CD4-positive, alpha-beta T cell (primary cell): ENCODE data around the gene PKIG. TPM values are rescaled to one million over a fixed set of nuclear protein-coding genes. Genes with fewer than 3 reads are reported as not detected.

Experiments used
- ATAC-seq: fragments of 200-7000 bp; cut with Tn5 transposase; one replicate; pipeline ENCODE4 v1.10.0; 2022; ENCODE audit warnings: mild to moderate bottlenecking; ENCODE audit not compliant: poor library complexity
- CTCF ChIA-PET: fragments of 350-600 bp; sonication (Branson Sonifier 250); formaldehyde crosslinking; loops from one replicate; lab custom pipeline; 2021; ENCODE audit warnings: antibody characterized with exemption, inconsistent platforms; lab: Charles Lee
- POLR2A ChIA-PET: fragments of 350-600 bp; sonication (Branson Sonifier 250); formaldehyde crosslinking; loops from one replicate; lab custom pipeline; 2021; ENCODE audit warnings: antibody characterized with exemption, inconsistent platforms; lab: Charles Lee
- DNase-seq, 14 experiments: peaks; one replicate each; pipeline ENCODE4 v3.0.0-alpha.2; 2013 to 2020; ENCODE audit warnings: mixed read lengths in 2 of 14
- H3K27ac ChIP-seq, 2 donors: one replicate each; pipeline versions ENCODE4 v1.5.1 to v1.7.0; 2013; ENCODE audit warnings: low read length in 2 of 2, low read depth in 1 of 2, mild to moderate bottlenecking in 1 of 2
- H3K27me3 ChIP-seq, 2 experiments: 1 replicate in 1 of 2; 2 replicates in 1 of 2; pipeline versions ENCODE4 v1.6.1 to v1.7.0; 2013; ENCODE audit warnings: low read length in 2 of 2, control low read depth in 1 of 2, mild to moderate bottlenecking in 1 of 2, moderate library complexity in 1 of 2; ENCODE audit not compliant: insufficient read depth in 2 of 2, control insufficient read depth in 1 of 2
- H3K36me3 ChIP-seq: one replicate; pipeline ENCODE4 v1.6.1; 2013; ENCODE audit warnings: low read length, control low read depth; ENCODE audit not compliant: insufficient read depth
- H3K4me1 ChIP-seq: one replicate; pipeline ENCODE4 v1.6.1; 2013; ENCODE audit warnings: low read length, control low read depth; ENCODE audit not compliant: insufficient read depth
- H3K4me3 ChIP-seq: one replicate; pipeline ENCODE4 v1.5.1; 2013; ENCODE audit warnings: mild to moderate bottlenecking, low read length, moderate library complexity
- H3K9me3 ChIP-seq, 2 experiments: 1 replicate in 1 of 2; 2 replicates in 1 of 2; pipeline versions ENCODE4 v1.6.1 to v1.7.0; 2013; ENCODE audit warnings: low read length in 2 of 2, mild to moderate bottlenecking in 2 of 2, control low read depth in 1 of 2, moderate library complexity in 1 of 2; ENCODE audit not compliant: control insufficient read depth in 1 of 2, insufficient read depth in 1 of 2
- H3K27ac Mint-ChIP-seq: one replicate; pipeline ENCODE4 v1.8.0; 2020; ENCODE audit warnings: mixed read lengths
- H3K27me3 Mint-ChIP-seq: one replicate; pipeline ENCODE4 v1.8.0; 2021; ENCODE audit warnings: mixed read lengths
- H3K36me3 Mint-ChIP-seq: one replicate; pipeline ENCODE4 v1.8.0; 2021; ENCODE audit warnings: low read depth, mixed read lengths
- H3K4me1 Mint-ChIP-seq: one replicate; pipeline ENCODE4 v1.8.0; 2021; ENCODE audit warnings: low read depth, mixed read lengths
- H3K4me3 Mint-ChIP-seq: one replicate; pipeline ENCODE4 v1.8.0; 2020; ENCODE audit warnings: mild to moderate bottlenecking, mixed read lengths
- H3K9me3 Mint-ChIP-seq: one replicate; pipeline ENCODE4 v1.8.0; 2020; ENCODE audit warnings: mixed read lengths
- CTCF ChIP-seq: fragments of 200-600 bp; IDR thresholded peaks from one replicate; pipeline ENCODE4 v1.8.0; 2022; ENCODE audit warnings: antibody characterized with exemption, mild to moderate bottlenecking
- intact Hi-C, 2 experiments: fragments of 100-400 bp; cut with DNase I in 1 of 2; cut with micrococcal nuclease in 1 of 2; formaldehyde crosslinking; loops; one replicate each; pipeline versions ENCODE4 v1.15.1 to v1.9.0; 2023 to 2025; cut with DNase I, micrococcal nuclease
- total RNA-seq, 174 experiments: library from RNA in 2 of 174; stranded (reverse) in 2 of 174; gene quantifications; one replicate each; pipeline ENCODE4 v1.2.3 and lab custom pipeline; 2021 to 2026

The PKIG gene
- total RNA-seq, 2 experiments from 2014 or later = 1.7 to 2.4 TPM

GRCh38 chr20:44571362-44571988 is 10.9 kb upstream of the PKIG start:
- POLR2A ChIA-PET = no interaction called here
- Histone ChIP-seq H3K27me3 (peaks cover 0 to 3% of the 10 kb centered on the region in 2 experiments), H3K27ac (no peak overlapping the region), H3K9me3 (no peaks in the 10 kb centered on the region), H3K4me1 (no peaks in the 10 kb centered on the region), H3K36me3 (no peaks in the 10 kb centered on the region), H3K4me3 (no peak overlapping the region)
- CTCF ChIA-PET = no interaction called here
- no peak for TF ChIP-seq CTCF
- Mint-ChIP-seq H3K4me3 (no peak overlapping the region), H3K4me1 (peaks cover 11% of the 10 kb centered on the region), H3K27me3 (no peaks in the 10 kb centered on the region), H3K36me3 (no peaks in the 10 kb centered on the region), H3K27ac (no peak overlapping the region), H3K9me3 (no peaks in the 10 kb centered on the region)
- intact Hi-C loops = no loop called here
- ATAC-seq = peak; percentile 49
- DNase-seq = peak in 2 of 14 experiments; percentile 4 to 10

DNA sequence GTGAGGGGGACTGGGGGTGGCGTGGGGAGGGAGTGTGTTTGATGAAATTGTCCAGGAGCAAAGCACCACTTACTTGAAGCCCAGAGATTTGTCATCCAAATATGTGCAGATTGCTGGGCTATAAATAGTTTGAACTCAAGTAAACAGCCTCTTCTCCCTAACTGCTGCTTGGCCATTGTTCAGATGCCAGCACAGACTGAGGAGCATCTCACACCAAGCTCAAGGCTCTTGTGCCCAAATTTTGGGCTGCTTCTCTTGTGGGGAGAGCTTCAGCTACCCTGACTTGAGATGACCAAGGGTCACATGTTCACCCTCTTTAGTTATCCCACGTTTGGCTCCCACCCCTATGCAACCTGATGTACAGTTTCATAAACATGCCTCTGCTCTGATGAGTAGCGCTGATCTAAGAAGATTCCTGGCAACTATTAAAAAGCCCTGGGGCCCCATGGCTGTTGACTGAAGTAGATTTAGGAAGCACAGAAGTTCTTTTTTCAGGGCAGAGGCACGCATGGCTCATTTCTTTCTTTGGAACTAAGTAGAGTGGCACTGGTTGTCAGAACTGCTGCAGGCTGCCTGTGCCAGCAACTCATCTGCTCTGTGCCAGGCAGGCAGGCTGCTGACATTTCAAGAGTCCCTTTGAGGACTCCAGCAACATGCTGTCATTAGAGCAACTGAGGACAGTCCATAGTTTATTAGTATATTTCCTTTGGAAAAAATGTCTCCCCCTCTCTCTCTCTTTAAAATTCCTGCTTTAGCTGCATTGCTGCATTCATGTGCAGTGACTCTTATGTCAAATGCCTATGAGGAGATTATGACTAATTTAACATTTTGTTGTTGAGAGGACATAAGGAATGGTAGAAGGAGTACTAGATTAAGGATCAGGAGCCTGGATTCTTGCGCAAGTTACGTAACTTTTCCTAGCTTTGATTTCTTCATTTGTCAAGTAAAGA is 9.6 kb upstream of the PKIG start:
- Histone ChIP-seq H3K4me3 (no peak overlapping the region), H3K27me3 (no peaks in the 10 kb centered on the region), H3K36me3 (no peaks in the 10 kb centered on the region), H3K27ac (no peak overlapping the region), H3K9me3 (no peaks in the 10 kb centered on the region), H3K4me1 (no peaks in the 10 kb centered on the region)
- ChIA-PET POLR2A (no interaction called here), CTCF (no interaction called here)
- H3K27ac Mint-ChIP-seq = no peak overlapping the region
- no peak overlapping the region for H3K4me3 Mint-ChIP-seq
- TF ChIP-seq CTCF = no peak
- no peaks in the 10 kb centered on the region for H3K36me3 Mint-ChIP-seq
- no peak for DNase-seq
- H3K4me1 Mint-ChIP-seq = peaks cover 11% of the 10 kb centered on the region
- intact Hi-C loops = no loop called here
- ATAC-seq = no peak
- no peaks in the 10 kb centered on the region for H3K27me3 Mint-ChIP-seq
- H3K9me3 Mint-ChIP-seq = no peaks in the 10 kb centered on the region

DNA sequence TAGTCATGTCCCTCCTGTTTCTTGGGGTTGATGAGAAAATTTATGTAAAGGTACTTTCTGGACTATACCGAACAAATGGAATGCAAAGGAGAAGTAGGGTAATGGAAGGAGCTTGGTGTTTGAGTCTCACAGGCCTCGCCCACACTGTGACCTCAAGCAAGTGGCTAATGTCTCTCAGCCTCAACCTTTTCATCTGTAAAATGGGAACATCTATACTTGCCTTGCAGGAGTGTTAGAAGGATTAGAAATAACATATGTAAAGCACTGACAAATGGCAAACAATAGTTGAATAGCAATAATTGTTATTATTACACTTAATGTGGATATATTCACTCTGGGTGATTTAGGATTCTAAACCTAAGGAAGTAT is 8.9 kb upstream of the PKIG start:
- Mint-ChIP-seq H3K27me3 (no peaks in the 10 kb centered on the region), H3K27ac (no peak overlapping the region), H3K4me1 (peaks cover 11% of the 10 kb centered on the region), H3K9me3 (no peaks in the 10 kb centered on the region), H3K4me3 (no peak overlapping the region), H3K36me3 (no peaks in the 10 kb centered on the region)
- H3K36me3 ChIP-seq = no peaks in the 10 kb centered on the region
- ChIA-PET POLR2A (no interaction called here), CTCF (no interaction called here)
- TF ChIP-seq CTCF = no peak
- H3K27me3 ChIP-seq = no peaks in the 10 kb centered on the region
- ATAC-seq = no peak
- no peak overlapping the region for H3K27ac ChIP-seq
- intact Hi-C loops = no loop called here
- no peak for DNase-seq
- H3K4me1 ChIP-seq = no peaks in the 10 kb centered on the region
- H3K4me3 ChIP-seq = no peak overlapping the region
- no peaks in the 10 kb centered on the region for H3K9me3 ChIP-seq
